Measurements from ENCODE around the gene PPARA. TPM values are rescaled to one million over a fixed set of nuclear protein-coding genes. Genes with fewer than 3 reads are reported as not detected.

PPARA gene
- polyA plus RNA-seq, 1 experiment = 10.3 TPM

- ChIA-PET POLR2A (no interaction called here), CTCF (no interaction called here)
- no peak for TF ChIP-seq CTCF (IDR thresholded peaks at IDR 0.05; ENCODE audit: insufficient read depth, low read depth, low read length)
- peaks cover 6% of the 10 kb centered on the region; the same call in 1 of the 2 replicates for H3K36me3 ChIP-seq (ENCODE audit: control insufficient read depth, insufficient read depth, low read length)
- DNase-seq (ENCODE audit: low read depth) = no peak
- 0 out of 2 replicates have a peak, but pooled peaks cover 1% of the 10 kb centered on the region for H3K27me3 ChIP-seq (ENCODE audit: control insufficient read depth, insufficient read depth, low read length)
- H3K4me3 ChIP-seq (ENCODE audit: low read depth, low read length) = no peak overlapping the region
These were observed 3.6 kb downstream of the PPARA start for GRCh38 chr22:46153930-46154329.

- Histone ChIP-seq H3K4me3 (ENCODE audit: low read depth, low read length) (no peak overlapping the region), H3K27me3 (ENCODE audit: control insufficient read depth, insufficient read depth, low read length) (no peaks in the 10 kb centered on the region), H3K36me3 (ENCODE audit: control insufficient read depth, insufficient read depth, low read length) (peaks cover 8% of the 10 kb centered on the region)
- POLR2A ChIA-PET = no interaction called here
- no peak for DNase-seq (ENCODE audit: low read depth)
- no peak for TF ChIP-seq CTCF (IDR thresholded peaks at IDR 0.05; ENCODE audit: insufficient read depth, low read depth, low read length)
- CTCF ChIA-PET = no interaction called here
These were observed 5.7 kb downstream of the PPARA start for GRCh38 chr22:46156031-46156430.

GRCh38 chr22:46158283-46158682 lies 8.0 kb downstream of the PPARA start:
- CTCF ChIA-PET = no interaction called here

GRCh38 chr22:46159212-46159611 lies 8.9 kb downstream of the PPARA start:
- POLR2A ChIA-PET = no interaction called here
- no peak for TF ChIP-seq CTCF (IDR thresholded peaks at IDR 0.05; ENCODE audit: insufficient read depth, low read depth, low read length)
- no peaks in the 10 kb centered on the region for H3K27me3 ChIP-seq (ENCODE audit: control insufficient read depth, insufficient read depth, low read length)
- peaks cover 17% of the 10 kb centered on the region for H3K36me3 ChIP-seq (ENCODE audit: control insufficient read depth, insufficient read depth, low read length)
- H3K4me3 ChIP-seq (ENCODE audit: low read depth, low read length) = no peak overlapping the region
- no peak for DNase-seq (ENCODE audit: low read depth)
- CTCF ChIA-PET = no interaction called here

More at GRCh38 chr22:46158283-46158682, 8.0 kb downstream of the PPARA start:
- Histone ChIP-seq H3K36me3 (ENCODE audit: control insufficient read depth, insufficient read depth, low read length) (peaks cover 16% of the 10 kb centered on the region), H3K27me3 (ENCODE audit: control insufficient read depth, insufficient read depth, low read length) (no peaks in the 10 kb centered on the region), H3K4me3 (ENCODE audit: low read depth, low read length) (no peak overlapping the region)
- DNase-seq (ENCODE audit: low read depth) = no peak
- no peak for TF ChIP-seq CTCF (IDR thresholded peaks at IDR 0.05; ENCODE audit: insufficient read depth, low read depth, low read length)
- POLR2A ChIA-PET = no interaction called here

- CTCF ChIA-PET = no interaction called here
- DNase-seq (ENCODE audit: low read depth) = no peak
These were observed 9.5 kb downstream of the PPARA start for GRCh38 chr22:46159777-46160176.

More at GRCh38 chr22:46159777-46160176, 9.5 kb downstream of the PPARA start:
- no peaks in the 10 kb centered on the region for H3K27me3 ChIP-seq (ENCODE audit: control insufficient read depth, insufficient read depth, low read length)
- peaks cover 15% of the 10 kb centered on the region for H3K36me3 ChIP-seq (ENCODE audit: control insufficient read depth, insufficient read depth, low read length)
- POLR2A ChIA-PET = no interaction called here
- TF ChIP-seq CTCF (IDR thresholded peaks at IDR 0.05; ENCODE audit: insufficient read depth, low read depth, low read length) = no peak
- no peak overlapping the region for H3K4me3 ChIP-seq (ENCODE audit: low read depth, low read length)
